Stimulated activated CD4-positive, alpha-beta T cell treated with anti-CD3 and anti-CD28 coated beads, TNF-alpha, amount 100 ng/mL, for 4 hours (primary cell): ENCODE measurements around the gene CAVIN4.

ENCODE experiments used
- DNase-seq, 3 experiments: peaks; one replicate each; pipeline ENCODE4 v3.0.0-alpha.2; 2020; ENCODE audit warnings: low read depth in 3 of 3

The CAVIN4 gene

DNA sequence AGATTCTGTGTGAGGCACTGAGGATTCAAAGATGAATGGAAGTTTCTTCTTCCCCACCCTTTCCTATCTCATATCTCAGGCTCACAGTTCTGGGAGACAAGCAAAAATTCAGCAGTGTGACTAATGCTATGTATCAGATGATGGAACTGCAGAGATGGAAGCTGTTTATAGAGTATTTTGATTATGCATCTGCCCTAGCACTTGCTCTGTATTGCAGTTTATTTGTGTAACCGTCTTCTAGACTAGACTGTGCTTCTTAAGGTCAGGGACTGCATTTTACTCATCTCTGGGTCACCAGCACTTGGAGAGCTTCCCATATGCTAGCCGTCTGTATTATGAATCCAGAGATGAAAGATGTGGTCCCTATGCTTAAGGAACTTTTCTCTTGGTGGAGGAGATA lies 12.6 kb downstream of the CAVIN4 start:
- DNase-seq, result no peak

DNA sequence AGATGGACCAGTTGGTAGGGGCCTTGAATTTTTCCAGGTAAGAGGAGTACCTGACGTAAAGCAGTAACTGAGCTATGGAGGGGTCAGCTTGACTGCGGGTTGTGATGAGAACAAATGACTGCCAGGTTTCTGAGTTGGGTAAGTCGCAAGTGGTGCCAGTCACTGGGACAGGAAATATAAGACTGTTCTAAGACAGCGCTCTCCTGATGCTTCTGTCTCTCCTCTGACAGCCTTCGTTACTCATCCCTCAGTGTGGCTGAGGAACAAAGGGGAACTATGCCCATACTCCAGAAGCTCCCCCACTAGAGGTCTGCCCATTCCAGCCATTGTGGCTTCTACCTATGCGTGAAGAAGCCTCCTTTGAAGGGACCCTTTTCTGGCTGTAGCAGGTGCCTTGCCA lies 13.3 kb downstream of the CAVIN4 start:
- DNase-seq, result no peak

DNA sequence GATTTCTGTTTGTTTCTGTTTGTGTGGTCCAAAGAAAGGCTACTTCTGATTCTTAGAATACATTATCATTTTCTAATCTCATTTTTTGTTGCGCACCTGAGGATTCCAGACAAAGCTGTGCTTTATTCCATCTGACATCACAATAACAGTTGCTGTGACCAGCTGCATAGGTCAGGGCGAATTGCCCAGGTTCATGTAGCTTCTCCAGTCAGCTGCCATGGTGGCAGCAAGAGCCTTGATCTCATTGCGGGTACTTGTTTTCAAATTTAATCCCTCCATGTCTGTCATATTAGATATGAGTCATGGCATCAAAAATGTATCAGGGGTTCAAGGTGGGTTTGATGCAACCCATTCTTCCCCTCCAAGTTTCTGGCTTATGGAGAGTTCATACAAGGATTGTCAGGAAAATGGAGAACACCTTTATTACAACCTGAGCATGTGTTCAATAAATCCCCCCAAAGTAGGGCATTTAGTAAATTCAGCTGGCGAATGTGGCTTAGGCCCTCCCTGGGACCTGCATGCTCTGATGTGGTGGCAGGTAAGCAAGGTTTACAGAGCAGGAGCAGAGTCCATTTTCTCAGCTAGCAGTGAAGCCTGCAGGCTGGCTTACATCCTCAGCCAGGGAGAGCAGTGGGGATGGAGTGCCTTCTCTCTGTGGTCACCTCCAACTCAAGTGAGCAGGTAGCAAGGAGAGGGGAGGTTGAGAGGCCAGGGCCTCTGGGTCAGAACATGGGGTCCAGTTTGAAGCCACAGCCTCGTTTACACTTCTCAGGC lies 13.9 kb downstream of the CAVIN4 start:
- no peak for DNase-seq

DNA sequence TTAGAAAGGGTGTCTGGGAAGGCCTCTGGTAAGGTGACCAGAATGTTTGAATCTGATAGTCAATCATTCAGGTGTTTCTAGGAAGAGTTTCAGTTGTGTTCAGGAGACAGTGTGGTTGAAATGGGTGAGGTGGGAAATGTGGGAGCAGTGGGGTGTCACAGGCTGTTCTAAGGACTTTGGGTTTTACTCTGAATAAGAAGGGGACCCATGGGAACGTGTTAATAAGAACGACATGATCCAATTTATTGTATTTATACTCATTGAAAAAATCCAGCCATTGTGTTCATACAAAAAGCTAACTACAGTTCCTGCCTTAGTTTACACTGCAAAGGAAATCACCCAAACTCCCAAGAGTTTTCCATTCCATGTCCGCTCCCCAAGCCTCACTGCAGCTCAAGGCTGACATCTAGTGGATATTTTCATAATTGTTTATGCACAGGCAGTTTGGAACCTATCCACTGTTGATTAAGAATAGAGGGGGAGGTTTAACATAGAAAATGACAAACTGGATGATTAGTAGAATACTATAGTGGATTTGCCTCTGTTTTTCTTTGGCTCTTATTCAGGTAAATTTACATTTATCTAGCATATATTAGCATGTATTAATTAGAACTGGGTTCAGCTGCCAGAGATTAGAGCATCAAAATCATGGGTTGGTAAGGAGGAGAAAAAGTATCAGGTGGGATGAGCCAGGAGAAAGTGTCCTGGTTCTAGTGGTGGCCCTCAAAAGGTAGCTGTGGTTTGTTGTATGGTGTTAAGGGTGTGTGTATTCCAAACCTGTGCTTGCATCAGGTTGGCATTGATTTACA lies 17.7 kb downstream of the CAVIN4 start:
- DNase-seq, result no peak

DNA sequence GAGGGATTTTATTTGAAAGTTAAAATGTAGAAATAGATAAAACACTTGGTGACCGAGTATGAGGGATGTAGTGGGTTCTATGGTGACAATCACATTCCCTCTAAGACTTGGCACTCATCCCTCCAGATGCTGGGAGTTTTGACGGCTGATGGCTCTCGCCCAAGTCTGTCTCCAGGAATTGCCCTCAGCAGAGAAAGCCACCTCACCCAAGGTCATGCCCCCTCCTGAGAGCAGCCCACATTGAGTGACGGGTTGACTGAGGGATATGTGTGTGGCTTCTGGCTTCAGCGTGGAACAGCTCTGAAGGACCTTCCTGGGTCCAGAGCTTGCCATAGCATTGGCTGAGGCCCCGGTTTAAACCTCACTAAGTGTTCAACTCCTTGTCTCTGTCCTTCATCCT lies 19.4 kb downstream of the CAVIN4 start:
- DNase-seq, result no peak

DNA sequence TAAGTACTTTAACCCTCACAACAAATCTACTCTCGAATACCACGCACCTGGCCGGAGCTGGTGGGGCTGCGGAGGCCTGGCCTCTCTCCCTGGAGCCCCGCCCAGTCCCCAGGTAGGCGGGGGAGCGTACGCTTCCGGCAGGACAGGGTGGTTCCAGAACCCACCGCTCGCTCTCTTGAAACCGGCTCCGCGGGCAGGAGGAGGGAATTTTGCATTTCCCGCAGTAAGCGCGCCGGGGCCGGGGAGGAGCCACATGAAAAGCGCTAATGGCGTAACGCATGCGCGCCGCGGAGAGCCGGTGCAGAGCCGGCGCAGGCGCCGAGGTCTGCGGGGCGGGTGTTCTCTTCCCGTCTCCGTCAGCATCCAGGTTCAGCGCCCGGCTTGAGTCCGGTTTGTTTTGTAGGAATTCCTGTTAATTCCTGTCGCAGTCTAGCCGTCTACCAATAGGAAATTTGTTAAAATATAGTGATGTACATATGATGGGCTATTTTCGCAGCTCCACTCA lies 20.8 kb downstream of the CAVIN4 start:
- DNase-seq, result peak; percentile 59 to 68 (median 66)

DNA sequence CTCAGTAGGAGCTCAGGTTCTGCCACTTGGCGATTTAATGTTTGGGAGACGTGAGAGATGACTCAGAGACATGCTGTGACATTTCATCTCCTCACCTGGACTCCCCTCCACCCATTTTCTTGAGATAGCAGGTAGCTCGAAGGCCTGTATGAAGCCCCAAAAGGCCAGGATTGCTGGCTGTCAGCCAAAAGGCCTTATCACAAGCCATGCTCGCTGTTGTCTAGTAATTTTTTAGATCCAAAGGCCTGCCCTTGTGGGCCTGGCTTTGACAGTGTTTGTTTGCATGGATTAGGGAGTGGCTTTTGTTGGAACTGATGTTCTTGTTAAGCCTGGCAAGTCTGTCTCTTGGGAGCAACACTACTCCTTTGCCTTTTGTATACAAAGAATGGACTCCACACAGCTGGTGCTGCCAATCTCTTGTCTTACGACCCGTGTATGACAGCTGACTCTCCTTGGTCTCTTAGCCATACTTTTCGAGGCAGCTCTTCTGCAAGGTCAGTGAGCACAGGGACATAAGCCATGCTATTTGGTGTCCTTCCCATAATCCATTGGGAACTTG lies 22.7 kb downstream of the CAVIN4 start:
- no peak for DNase-seq

DNA sequence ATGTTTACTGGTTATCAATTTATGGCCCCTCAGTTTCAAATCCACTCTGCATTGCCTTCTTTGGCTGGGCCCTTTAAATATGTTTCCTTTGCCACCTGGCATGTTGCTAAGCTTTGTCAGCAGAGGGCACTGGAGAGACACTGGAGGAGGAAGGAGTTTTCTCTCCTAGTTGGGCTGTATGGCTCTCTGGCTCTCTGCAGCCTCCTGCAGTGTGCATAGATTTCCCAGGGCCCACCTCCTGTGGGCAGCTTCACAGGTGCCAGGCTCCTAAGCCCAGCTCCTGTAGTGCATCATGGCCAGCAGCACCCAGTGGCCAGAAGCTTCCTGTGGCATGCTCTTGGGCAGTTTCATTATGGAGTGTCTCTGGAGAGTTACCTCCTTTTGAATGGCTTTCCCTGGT lies 23.3 kb downstream of the CAVIN4 start:
- DNase-seq, result no peak

DNA sequence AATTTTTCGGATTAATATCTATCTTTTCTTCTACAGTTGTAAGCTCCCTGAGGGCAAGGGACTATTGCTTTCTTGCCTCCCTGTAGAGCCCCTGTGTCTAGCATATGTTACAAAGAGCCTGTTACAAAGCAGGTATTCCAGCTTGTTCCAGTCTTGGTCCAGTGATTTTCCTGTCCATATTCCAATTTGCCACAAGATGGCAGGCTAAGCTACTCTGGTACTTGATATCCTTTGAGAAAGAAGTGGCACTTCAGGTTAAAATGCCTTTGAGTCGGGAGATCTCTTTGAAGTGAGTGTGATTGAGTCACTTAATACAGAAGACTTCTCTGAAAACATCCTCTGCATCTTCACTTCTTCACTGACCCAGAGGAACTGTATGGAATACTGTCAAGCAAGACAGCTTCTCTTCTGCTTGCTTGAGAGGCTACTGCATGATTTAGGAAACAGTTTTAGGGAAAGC lies 24.5 kb downstream of the CAVIN4 start:
- DNase-seq, result no peak

DNA sequence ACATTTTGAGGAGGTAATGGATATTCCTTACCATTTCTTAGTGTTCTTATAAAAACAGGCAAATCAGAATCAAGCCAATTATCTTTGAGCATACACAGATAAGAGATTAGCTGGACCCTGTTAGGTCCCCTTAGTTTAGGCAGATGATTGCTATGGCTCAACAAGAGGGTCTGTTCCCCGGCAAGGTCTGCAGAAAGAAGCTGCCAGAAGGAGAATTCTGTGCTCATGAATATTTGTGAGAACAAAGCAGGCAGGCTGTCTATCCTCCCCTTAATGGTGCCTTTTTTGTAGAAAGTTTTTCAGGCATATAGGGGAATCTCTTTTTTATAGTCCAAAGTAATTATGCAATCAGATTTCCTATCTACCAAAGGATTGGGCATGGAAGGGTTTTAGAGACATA lies 27.5 kb downstream of the CAVIN4 start:
- DNase-seq, result no peak

DNA sequence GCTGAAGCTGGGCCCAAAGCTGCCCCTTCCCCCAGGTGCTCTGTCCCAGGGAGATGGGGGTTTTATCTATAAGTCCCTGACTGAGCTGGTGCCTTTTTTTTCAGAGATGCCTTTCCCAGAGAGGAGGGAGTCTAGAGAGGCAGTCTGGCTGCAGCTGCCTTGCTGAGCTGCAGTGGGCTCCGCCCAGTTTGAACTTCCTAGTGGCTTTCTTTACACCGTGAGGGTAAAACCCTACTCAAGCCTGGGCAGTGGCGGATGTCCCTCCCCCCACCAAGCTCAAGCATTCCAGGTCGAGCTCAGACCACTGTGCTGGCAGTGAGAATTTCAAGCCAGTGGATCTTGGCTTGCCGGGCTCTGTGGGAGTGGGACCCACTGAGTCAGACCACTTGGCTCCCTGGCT lies 41.3 kb downstream of the CAVIN4 start:
- no peak for DNase-seq

DNA sequence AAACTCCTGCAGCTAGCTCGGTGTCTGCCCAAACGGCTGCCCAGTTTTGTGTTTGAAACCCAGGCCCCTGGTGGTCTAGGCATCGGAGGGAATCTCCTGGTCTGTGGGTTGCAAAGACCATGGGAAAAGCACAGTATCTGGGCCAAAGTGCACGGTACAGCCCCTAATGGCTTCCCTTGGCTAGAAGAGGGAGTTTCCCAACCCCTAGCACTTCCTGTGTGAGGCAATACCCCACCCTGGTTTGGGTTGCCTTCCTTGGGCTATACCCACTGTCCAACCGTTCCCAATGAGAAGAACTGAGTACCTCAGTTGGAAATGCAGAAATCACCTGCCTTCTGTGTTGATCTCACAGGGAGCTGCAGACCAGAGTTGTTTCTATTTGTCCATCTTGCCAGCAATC lies 41.8 kb downstream of the CAVIN4 start:
- DNase-seq, result no peak

DNA sequence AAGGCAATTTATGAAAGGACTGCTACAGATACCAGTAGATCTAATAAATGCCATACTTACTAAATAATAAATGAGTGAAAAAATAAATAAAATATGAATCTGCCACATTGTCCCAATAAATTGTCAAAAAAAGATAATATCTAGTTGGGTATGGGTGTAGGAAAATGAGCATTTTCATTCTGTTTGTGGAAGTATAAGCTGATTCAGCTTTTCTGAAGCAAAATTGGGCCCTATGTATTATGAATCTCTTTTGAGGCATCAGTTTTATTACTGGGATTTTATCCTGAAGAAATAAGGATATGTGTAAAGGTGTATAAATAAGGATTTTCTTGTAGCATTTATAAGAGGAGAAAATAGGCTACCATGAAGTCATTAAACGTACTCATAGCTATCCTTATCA lies 46.1 kb downstream of the CAVIN4 start:
- no peak for DNase-seq

DNA sequence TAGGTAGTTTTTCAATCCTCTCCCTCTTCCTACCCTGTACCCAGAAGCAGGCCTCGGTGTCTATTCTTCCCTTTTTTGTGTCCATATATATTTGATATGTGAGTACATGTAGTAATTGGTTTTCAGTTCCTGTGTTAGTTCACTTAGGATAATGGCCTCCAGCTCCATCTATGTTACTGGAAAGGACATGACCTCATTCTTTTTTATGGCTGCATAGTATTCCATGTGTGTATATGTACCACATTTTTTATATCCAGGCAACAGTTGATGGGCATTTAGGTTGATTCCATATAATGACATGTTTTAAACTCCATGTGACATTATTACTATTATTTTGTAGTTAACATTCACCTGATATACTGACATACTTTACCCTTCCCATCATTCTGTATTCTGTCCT lies 49.1 kb downstream of the CAVIN4 start:
- DNase-seq, result no peak

DNA sequence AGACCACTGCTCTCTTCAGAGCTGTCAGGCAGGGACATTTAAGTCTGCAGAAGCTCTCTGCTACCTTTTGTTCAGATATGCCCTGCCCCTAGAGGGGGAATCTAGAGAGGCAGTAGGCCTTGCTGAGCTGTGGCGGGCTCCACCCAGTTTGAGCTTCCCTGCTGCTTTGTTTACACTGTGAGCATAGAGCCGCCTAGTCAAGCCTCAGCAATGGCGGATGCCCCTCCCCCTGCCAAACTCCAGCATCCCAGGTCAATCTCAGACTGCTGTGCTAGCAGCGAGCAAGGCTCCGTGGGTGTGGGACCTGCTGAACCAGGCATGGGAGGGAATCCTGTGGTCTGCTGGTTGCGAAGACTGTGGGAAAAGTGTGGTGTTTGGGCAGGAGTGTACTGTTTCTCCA lies 59.9 kb downstream of the CAVIN4 start:
- DNase-seq, result no peak
